H54 (cell line): ENCODE data around the gene DBET.
"Not testable (repeated sequence)": the region's sequence is repeated elsewhere in the genome, so short reads cannot be mapped to it uniquely, and the experiment has no call there.

ENCODE experiments used
- DNase-seq: peaks from one replicate; pipeline ENCODE4 v3.0.0; 2011; ENCODE audit warnings: low spot score, mixed read lengths; ENCODE audit not compliant: insufficient read length
- FAIRE-seq: peaks from 3 replicates; lab custom pipeline; 2011; peaks lifted over from hg19 to GRCh38; lab: Jason Lieb, UNC

DBET gene

GRCh38 chr4:190112879-190113278 is 48.6 kb downstream of the DBET start:
- not testable (repeated sequence) for FAIRE-seq, DNase-seq

- FAIRE-seq, DNase-seq: not testable (repeated sequence)
Observed at GRCh38 chr4:190114991-190115390, 50.7 kb downstream of the DBET start.
